Smooth muscle cell (in vitro differentiated cells): Measurements from ENCODE around the gene ERC2. TPM values are rescaled to one million over a fixed set of nuclear protein-coding genes. Genes with fewer than 3 reads are reported as not detected.
A peak's percentile ranks its signal among the peaks of the same experiment; 100 is the strongest.

ENCODE experiments used
- DNase-seq: peaks from one replicate; lab custom pipeline; 2025; ENCODE audit not compliant: unreplicated experiment; lab: John Stamatoyannopoulos, UW
- H2AFZ ChIP-seq: fragments of 200-600 bp; sonication (generic); 2 replicates; pipeline ENCODE4 v1.6.0; 2016; ENCODE audit warnings: antibody characterized with exemption, low read depth, mild to moderate bottlenecking
- H3F3A ChIP-seq: fragments of 200-600 bp; sonication (generic); 2 replicates; pipeline ENCODE4 v1.6.0; 2017; ENCODE audit warnings: antibody characterized with exemption, low read depth
- H3K27ac ChIP-seq: fragments of 200-600 bp; sonication (generic); 2 replicates; pipeline ENCODE4 v1.5.1; 2016; ENCODE audit warnings: low read depth, mild to moderate bottlenecking
- H3K27me3 ChIP-seq: fragments of 200-600 bp; sonication (generic); 2 replicates; pipeline ENCODE4 v1.6.1; 2016; ENCODE audit warnings: low read depth, mild to moderate bottlenecking
- H3K36me3 ChIP-seq: fragments of 200-600 bp; sonication (generic); 2 replicates; pipeline ENCODE4 v1.5.1; 2016; ENCODE audit warnings: low read depth
- H3K4me1 ChIP-seq: fragments of 200-600 bp; sonication (generic); 2 replicates; pipeline ENCODE4 v1.5.1; 2016; ENCODE audit warnings: low read depth
- H3K4me2 ChIP-seq: fragments of 200-600 bp; sonication (generic); 2 replicates; pipeline ENCODE4 v1.6.0; 2016; ENCODE audit warnings: mild to moderate bottlenecking
- H3K4me3 ChIP-seq: fragments of 200-600 bp; sonication (generic); 2 replicates; pipeline ENCODE4 v1.5.1; 2016; ENCODE audit warnings: mild to moderate bottlenecking
- H3K79me2 ChIP-seq: fragments of 200-600 bp; sonication (generic); 2 replicates; pipeline ENCODE4 v1.6.0; 2016; ENCODE audit warnings: low read depth, mild to moderate bottlenecking
- H3K9ac ChIP-seq: fragments of 200-600 bp; sonication (generic); 2 replicates; pipeline ENCODE4 v1.6.0; 2016; ENCODE audit warnings: low read depth
- H3K9me3 ChIP-seq: fragments of 200-600 bp; sonication (generic); replicated peaks from 2 replicates; pipeline ENCODE4 v1.5.1; 2016; ENCODE audit warnings: low read depth
- H4K20me1 ChIP-seq: fragments of 200-600 bp; sonication (generic); 2 replicates; pipeline ENCODE4 v1.6.0; 2016; ENCODE audit warnings: low read depth
- CTCF ChIP-seq: fragments of 200-600 bp; sonication (generic); IDR thresholded peaks from 2 replicates; pipeline ENCODE4 v1.5.1; 2017; ENCODE audit warnings: borderline replicate concordance, mild to moderate bottlenecking, antibody characterized with exemption; ENCODE audit not compliant: insufficient read depth, poor library complexity, severe bottlenecking
- WGBS: methylation state at CpG from one replicate; pipeline ENCODE4 v1.1.7; 2016; ENCODE audit warnings: low lambda C conversion rate; 5-methylcytosine and 5-hydroxymethylcytosine counted together
- polyA plus RNA-seq: library from polyadenylated mRNA; unstranded; fragments of >200 nt; fragmentation: Nextera tagmentation; extraction: Ambion mirVana; gene quantifications from 2 replicates; pipeline ENCODE4 v1.2.1, GENCODE V29; 2016
- total RNA-seq: library from RNA; depleted of rRNA; stranded (reverse); fragments of >200 nt; gene quantifications from 2 replicates; pipeline ENCODE4 v1.2.3, GENCODE V29; 2014

The ERC2 gene
- total and polyA plus RNA-seq, 2 experiments from 2014 or later: 1.1 TPM; not detected in 1

GRCh38 chr3:56051052-56051451 lies 417.2 kb downstream of the ERC2 start:
- no peaks in the 10 kb centered on the region for H3K79me2 ChIP-seq
- H3K4me3 ChIP-seq: no peak overlapping the region
- no peak overlapping the region for H3K27ac ChIP-seq
- no peak overlapping the region for H3K4me2 ChIP-seq
- no peak overlapping the region for H2AFZ ChIP-seq
- no peak for DNase-seq
- H3K9ac ChIP-seq: no peak overlapping the region
- H3K36me3 ChIP-seq: no peaks in the 10 kb centered on the region
- no peaks in the 10 kb centered on the region for H3K27me3 ChIP-seq
- no peak for TF ChIP-seq CTCF
- no peaks in the 10 kb centered on the region for H4K20me1 ChIP-seq
- no peaks in the 10 kb centered on the region for H3F3A ChIP-seq
- H3K9me3 ChIP-seq: no peaks in the 10 kb centered on the region
- no peaks in the 10 kb centered on the region for H3K4me1 ChIP-seq

- DNase-seq: no peak
- no peak overlapping the region for H3K9ac ChIP-seq
- no peak overlapping the region for H3K4me3 ChIP-seq
- no peak overlapping the region for H3K27ac ChIP-seq
- no peak for TF ChIP-seq CTCF
- no peaks in the 10 kb centered on the region for H3K79me2 ChIP-seq
- no peaks in the 10 kb centered on the region for H3K4me1 ChIP-seq
- WGBS: 70% methylated on average over 4 of the region's 4 CpGs
- no peaks in the 10 kb centered on the region for H3F3A ChIP-seq
- H3K9me3 ChIP-seq: no peaks in the 10 kb centered on the region
- H2AFZ ChIP-seq: no peak overlapping the region
- no peaks in the 10 kb centered on the region for H3K27me3 ChIP-seq
- no peaks in the 10 kb centered on the region for H3K36me3 ChIP-seq
- H4K20me1 ChIP-seq: no peaks in the 10 kb centered on the region
- H3K4me2 ChIP-seq: no peak overlapping the region
Measured at GRCh38 chr3:56048946-56049345, 419.3 kb downstream of the ERC2 start.

- H3K79me2 ChIP-seq: no peaks in the 10 kb centered on the region
- DNase-seq: no peak
- no peaks in the 10 kb centered on the region for H4K20me1 ChIP-seq
- no peak for TF ChIP-seq CTCF
- no peaks in the 10 kb centered on the region for H3F3A ChIP-seq
- no peak overlapping the region for H3K4me3 ChIP-seq
- H3K36me3 ChIP-seq: no peaks in the 10 kb centered on the region
- H3K27me3 ChIP-seq: no peaks in the 10 kb centered on the region
- WGBS: 71% methylated on average over 1 of the region's 1 CpG
- no peak overlapping the region for H3K27ac ChIP-seq
- no peaks in the 10 kb centered on the region for H3K4me1 ChIP-seq
- H3K4me2 ChIP-seq: no peak overlapping the region
- H3K9me3 ChIP-seq: no peaks in the 10 kb centered on the region
- no peak overlapping the region for H3K9ac ChIP-seq
- no peak overlapping the region for H2AFZ ChIP-seq
Measured at GRCh38 chr3:56048331-56048730, 419.9 kb downstream of the ERC2 start.

GRCh38 chr3:56042326-56042951 lies 425.8 kb downstream of the ERC2 start:
- no peaks in the 10 kb centered on the region for H3F3A ChIP-seq
- H3K4me1 ChIP-seq: no peaks in the 10 kb centered on the region
- no peaks in the 10 kb centered on the region for H3K79me2 ChIP-seq
- no peak overlapping the region for H3K4me3 ChIP-seq
- 64% methylated on average over 10 of the region's 10 CpGs for WGBS
- H3K9me3 ChIP-seq: peaks cover 6% of the 10 kb centered on the region
- no peak overlapping the region for H3K9ac ChIP-seq
- peak; percentile 51 for TF ChIP-seq CTCF
- H3K27me3 ChIP-seq: no peaks in the 10 kb centered on the region
- H3K4me2 ChIP-seq: no peak overlapping the region
- no peak overlapping the region for H3K27ac ChIP-seq
- H2AFZ ChIP-seq: no peak overlapping the region
- H3K36me3 ChIP-seq: no peaks in the 10 kb centered on the region
- no peak for DNase-seq
- no peaks in the 10 kb centered on the region for H4K20me1 ChIP-seq
